Measurements from ENCODE around the gene GOLGA5.

- TF ChIP-seq POLR2A (IDR thresholded peaks at IDR 0.05; ENCODE audit: insufficient read depth in 1 of 2, low read depth in 2 of 2, low read length in 2 of 2): no peak
- TF ChIP-seq SYNCRIP (IDR thresholded peaks at IDR 0.05; ENCODE audit: insufficient read depth, low read depth, low read length): no peak
- no peak for TF ChIP-seq EP300 (IDR thresholded peaks at IDR 0.05; ENCODE audit: low read depth in 2 of 2, low read length in 2 of 2)
- TF ChIP-seq EP300 (CRISPR knock-in tag; IDR thresholded peaks at IDR 0.05; ENCODE audit: borderline replicate concordance): no peak
- TF ChIP-seq CTCF (CRISPR knock-in tag; IDR thresholded peaks at IDR 0.05): no peak
- no peak for TF ChIP-seq POLR2AphosphoS5 (IDR thresholded peaks at IDR 0.05; ENCODE audit: low read depth, low read length)
- TF ChIP-seq TBL1XR1 (IDR thresholded peaks at IDR 0.05; ENCODE audit: borderline replicate concordance, low read length, partially characterized antibody): no peak
- no peak for TF ChIP-seq EHMT2 (IDR thresholded peaks at IDR 0.05; ENCODE audit: borderline replicate concordance, low read depth, low read length)
- TF ChIP-seq FOXM1 (CRISPR knock-in tag; IDR thresholded peaks at IDR 0.05): no peak
Observed at GRCh38 chr14:92800012-92800411, 5.9 kb downstream of the GOLGA5 start.

Measured in HepG2 (cell line).